ENCODE data around the gene NECAB3.
"Not testable (repeated sequence)": the region's sequence is repeated elsewhere in the genome, so short reads cannot be mapped to it uniquely, and the experiment has no call there.

The NECAB3 gene

GRCh38 chr20:33647603-33648395 is 26.4 kb downstream of the NECAB3 start:
- H3K9ac ChIP-seq (ENCODE audit: low read length), result no peak overlapping the region
- no peaks in the 10 kb centered on the region for H3K9me2 ChIP-seq (ENCODE audit: low read depth, low read length)
- peaks cover 10% of the 10 kb centered on the region for H3K4me1 ChIP-seq (ENCODE audit: insufficient read depth, low read length, severe bottlenecking)
- H3K4me3 ChIP-seq (ENCODE audit: low read depth, low read length, poor library complexity, severe bottlenecking), result no peak overlapping the region
- TF ChIP-seq, protein P1, sequence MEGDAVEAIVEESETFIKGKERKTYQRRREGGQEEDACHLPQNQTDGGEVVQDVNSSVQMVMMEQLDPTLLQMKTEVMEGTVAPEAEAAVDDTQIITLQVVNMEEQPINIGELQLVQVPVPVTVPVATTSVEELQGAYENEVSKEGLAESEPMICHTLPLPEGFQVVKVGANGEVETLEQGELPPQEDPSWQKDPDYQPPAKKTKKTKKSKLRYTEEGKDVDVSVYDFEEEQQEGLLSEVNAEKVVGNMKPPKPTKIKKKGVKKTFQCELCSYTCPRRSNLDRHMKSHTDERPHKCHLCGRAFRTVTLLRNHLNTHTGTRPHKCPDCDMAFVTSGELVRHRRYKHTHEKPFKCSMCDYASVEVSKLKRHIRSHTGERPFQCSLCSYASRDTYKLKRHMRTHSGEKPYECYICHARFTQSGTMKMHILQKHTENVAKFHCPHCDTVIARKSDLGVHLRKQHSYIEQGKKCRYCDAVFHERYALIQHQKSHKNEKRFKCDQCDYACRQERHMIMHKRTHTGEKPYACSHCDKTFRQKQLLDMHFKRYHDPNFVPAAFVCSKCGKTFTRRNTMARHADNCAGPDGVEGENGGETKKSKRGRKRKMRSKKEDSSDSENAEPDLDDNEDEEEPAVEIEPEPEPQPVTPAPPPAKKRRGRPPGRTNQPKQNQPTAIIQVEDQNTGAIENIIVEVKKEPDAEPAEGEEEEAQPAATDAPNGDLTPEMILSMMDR (IDR thresholded peaks at IDR 0.05; ENCODE audit: low read length), result no peak
- TF ChIP-seq EZH2 (IDR thresholded peaks at IDR 0.05; ENCODE audit: borderline replicate concordance, low read length), result no peak
- no peaks in the 10 kb centered on the region for H4K20me1 ChIP-seq (ENCODE audit: insufficient read depth, low read length)
- H3K36me3 ChIP-seq (ENCODE audit: insufficient read depth, low read length), result peaks cover 24% of the 10 kb centered on the region
- no peaks in the 10 kb centered on the region for H3F3A ChIP-seq (ENCODE audit: insufficient read depth, low read length)
- no peak overlapping the region for H3K4me2 ChIP-seq (ENCODE audit: low read length)
- H3K79me2 ChIP-seq (ENCODE audit: insufficient read depth, low read length), result no peaks in the 10 kb centered on the region
- H3K9me3 ChIP-seq (ENCODE audit: low read length), result no peaks in the 10 kb centered on the region
- H3K27me3 ChIP-seq (ENCODE audit: insufficient read depth, low read length), result no peaks in the 10 kb centered on the region
- no peak overlapping the region for H3K27ac ChIP-seq (ENCODE audit: low read depth, low read length, poor library complexity, severe bottlenecking)
- H2AFZ ChIP-seq (ENCODE audit: low read length), result no peak overlapping the region

DNA sequence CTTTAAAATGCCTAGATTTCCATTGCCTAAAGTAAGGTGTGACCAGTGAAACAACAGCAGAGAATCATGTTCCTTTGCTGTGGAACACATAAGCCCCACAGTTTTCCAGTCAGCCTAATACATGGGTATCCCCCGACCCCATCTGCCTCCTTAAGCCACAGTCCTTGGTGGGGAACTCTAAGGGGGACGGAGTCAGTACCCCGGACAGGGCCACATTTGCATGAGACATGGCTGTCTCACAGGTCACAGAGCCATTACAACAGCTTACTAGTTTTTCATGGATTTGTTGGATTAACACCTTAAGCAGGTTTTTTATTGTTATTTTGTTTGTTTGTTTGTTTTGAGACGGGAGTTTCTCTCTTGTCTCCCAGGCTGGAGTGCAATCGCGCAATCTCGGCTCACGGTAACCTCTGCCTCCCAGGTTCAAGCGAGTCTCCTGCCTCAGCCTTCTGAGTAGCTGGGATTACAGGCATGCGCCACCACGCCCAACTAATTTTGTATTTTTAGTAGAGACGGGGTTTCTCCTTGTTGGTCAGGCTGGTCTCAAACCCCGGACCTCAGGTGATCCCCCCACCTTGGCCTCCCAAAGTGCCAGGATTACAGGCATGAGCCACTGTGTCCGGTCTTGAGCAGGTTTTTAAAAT is 27.1 kb downstream of the NECAB3 start:
- H3F3A ChIP-seq (ENCODE audit: insufficient read depth, low read length); H3K9me3 ChIP-seq (ENCODE audit: low read length); H3K27me3 ChIP-seq (ENCODE audit: insufficient read depth, low read length); H3K4me1 ChIP-seq (ENCODE audit: insufficient read depth, low read length, severe bottlenecking); H3K79me2 ChIP-seq (ENCODE audit: insufficient read depth, low read length); H3K4me2 ChIP-seq (ENCODE audit: low read length); H3K27ac ChIP-seq (ENCODE audit: low read depth, low read length, poor library complexity, severe bottlenecking); H3K9ac ChIP-seq (ENCODE audit: low read length); H4K20me1 ChIP-seq (ENCODE audit: insufficient read depth, low read length); H3K9me2 ChIP-seq (ENCODE audit: low read depth, low read length); H3K4me3 ChIP-seq (ENCODE audit: low read depth, low read length, poor library complexity, severe bottlenecking); H2AFZ ChIP-seq (ENCODE audit: low read length): not testable (repeated sequence)
- H3K36me3 ChIP-seq (ENCODE audit: insufficient read depth, low read length), result peaks cover 27% of the 10 kb centered on the region

DNA sequence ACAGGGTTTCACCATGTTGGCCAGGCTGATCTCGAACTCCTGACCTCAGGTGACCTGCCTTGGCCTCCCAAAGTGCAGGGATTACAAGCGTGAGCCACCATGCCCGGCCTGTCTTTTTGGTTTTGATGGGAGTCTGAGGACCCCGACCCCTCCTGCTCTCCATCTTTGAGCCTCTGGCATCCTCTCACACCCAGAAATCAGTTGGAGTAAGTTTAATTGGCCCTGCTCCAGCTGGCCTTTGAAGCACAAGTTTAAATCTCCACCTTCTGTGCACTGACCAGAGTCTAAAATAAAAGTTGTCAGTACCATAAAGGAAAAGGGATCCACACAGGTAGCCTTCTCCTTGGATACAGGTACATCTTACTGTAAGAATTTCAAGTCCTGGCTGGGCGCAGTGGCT is 28.0 kb downstream of the NECAB3 start:
- Histone ChIP-seq H3K27ac (ENCODE audit: low read depth, low read length, poor library complexity, severe bottlenecking) (no peak overlapping the region), H3K36me3 (ENCODE audit: insufficient read depth, low read length) (peaks cover 31% of the 10 kb centered on the region)

More for the DNA sequence above, 28.0 kb downstream of the NECAB3 start:
- no peak overlapping the region for H3K4me3 ChIP-seq (ENCODE audit: low read depth, low read length, poor library complexity, severe bottlenecking)
- no peaks in the 10 kb centered on the region for H3K27me3 ChIP-seq (ENCODE audit: insufficient read depth, low read length)
- no peak overlapping the region for H3K9ac ChIP-seq (ENCODE audit: low read length)
- no peak overlapping the region for H3K4me2 ChIP-seq (ENCODE audit: low read length)
- H2AFZ ChIP-seq (ENCODE audit: low read length), result no peak overlapping the region
- H3K4me1 ChIP-seq (ENCODE audit: insufficient read depth, low read length, severe bottlenecking), result peaks cover 6% of the 10 kb centered on the region
- H3K9me3 ChIP-seq (ENCODE audit: low read length), result no peaks in the 10 kb centered on the region
- H3K9me2 ChIP-seq (ENCODE audit: low read depth, low read length), result no peaks in the 10 kb centered on the region
- H3K79me2 ChIP-seq (ENCODE audit: insufficient read depth, low read length), result no peaks in the 10 kb centered on the region
- no peaks in the 10 kb centered on the region for H4K20me1 ChIP-seq (ENCODE audit: insufficient read depth, low read length)
- no peaks in the 10 kb centered on the region for H3F3A ChIP-seq (ENCODE audit: insufficient read depth, low read length)
- TF ChIP-seq EZH2 (IDR thresholded peaks at IDR 0.05; ENCODE audit: borderline replicate concordance, low read length), result no peak
- TF ChIP-seq, protein P1 (IDR thresholded peaks at IDR 0.05; ENCODE audit: low read length), result no peak
